ENCODE data around the gene SELL.

SELL gene

DNA sequence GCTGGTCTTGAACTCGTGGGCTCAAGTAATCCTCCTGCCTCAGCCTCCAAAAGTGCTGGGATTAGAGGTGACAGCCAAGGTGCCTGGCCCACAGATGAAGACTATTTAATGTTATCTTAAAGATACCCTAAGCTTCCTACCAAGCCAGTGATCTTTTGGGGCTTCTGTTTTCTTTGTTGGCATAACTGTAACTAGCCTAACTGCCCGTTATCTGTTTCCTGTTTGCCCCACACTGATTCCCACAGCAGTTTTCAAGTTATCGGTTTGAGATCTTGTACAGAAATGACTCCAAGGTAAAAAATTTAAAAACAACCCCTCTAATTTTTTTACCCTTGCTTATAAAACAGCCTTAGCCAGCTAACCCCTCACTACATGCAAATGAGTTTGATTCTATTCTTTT lies 12.4 kb downstream of the SELL start:
- TF ChIP-seq SIN3A (IDR thresholded peaks at IDR 0.05; ENCODE audit: borderline replicate concordance, insufficient read depth, low read length) (no peak), POLR2AphosphoS5 (IDR thresholded peaks at IDR 0.05; ENCODE audit: low read depth, low read length) (no peak), FOXP2 (optimal IDR thresholded peaks at IDR 0.05; ENCODE audit: borderline replicate concordance, extremely low read depth, extremely low read length, insufficient read depth) (no peak), TAF1 (IDR thresholded peaks at IDR 0.05; ENCODE audit: borderline replicate concordance, insufficient read depth, low read length) (no peak)
- TF ChIP-seq, protein P1, sequence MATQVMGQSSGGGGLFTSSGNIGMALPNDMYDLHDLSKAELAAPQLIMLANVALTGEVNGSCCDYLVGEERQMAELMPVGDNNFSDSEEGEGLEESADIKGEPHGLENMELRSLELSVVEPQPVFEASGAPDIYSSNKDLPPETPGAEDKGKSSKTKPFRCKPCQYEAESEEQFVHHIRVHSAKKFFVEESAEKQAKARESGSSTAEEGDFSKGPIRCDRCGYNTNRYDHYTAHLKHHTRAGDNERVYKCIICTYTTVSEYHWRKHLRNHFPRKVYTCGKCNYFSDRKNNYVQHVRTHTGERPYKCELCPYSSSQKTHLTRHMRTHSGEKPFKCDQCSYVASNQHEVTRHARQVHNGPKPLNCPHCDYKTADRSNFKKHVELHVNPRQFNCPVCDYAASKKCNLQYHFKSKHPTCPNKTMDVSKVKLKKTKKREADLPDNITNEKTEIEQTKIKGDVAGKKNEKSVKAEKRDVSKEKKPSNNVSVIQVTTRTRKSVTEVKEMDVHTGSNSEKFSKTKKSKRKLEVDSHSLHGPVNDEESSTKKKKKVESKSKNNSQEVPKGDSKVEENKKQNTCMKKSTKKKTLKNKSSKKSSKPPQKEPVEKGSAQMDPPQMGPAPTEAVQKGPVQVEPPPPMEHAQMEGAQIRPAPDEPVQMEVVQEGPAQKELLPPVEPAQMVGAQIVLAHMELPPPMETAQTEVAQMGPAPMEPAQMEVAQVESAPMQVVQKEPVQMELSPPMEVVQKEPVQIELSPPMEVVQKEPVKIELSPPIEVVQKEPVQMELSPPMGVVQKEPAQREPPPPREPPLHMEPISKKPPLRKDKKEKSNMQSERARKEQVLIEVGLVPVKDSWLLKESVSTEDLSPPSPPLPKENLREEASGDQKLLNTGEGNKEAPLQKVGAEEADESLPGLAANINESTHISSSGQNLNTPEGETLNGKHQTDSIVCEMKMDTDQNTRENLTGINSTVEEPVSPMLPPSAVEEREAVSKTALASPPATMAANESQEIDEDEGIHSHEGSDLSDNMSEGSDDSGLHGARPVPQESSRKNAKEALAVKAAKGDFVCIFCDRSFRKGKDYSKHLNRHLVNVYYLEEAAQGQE (IDR thresholded peaks at IDR 0.05; ENCODE audit: insufficient read depth in 1 of 2, low read depth in 2 of 2, low read length in 2 of 2), result no peak

DNA sequence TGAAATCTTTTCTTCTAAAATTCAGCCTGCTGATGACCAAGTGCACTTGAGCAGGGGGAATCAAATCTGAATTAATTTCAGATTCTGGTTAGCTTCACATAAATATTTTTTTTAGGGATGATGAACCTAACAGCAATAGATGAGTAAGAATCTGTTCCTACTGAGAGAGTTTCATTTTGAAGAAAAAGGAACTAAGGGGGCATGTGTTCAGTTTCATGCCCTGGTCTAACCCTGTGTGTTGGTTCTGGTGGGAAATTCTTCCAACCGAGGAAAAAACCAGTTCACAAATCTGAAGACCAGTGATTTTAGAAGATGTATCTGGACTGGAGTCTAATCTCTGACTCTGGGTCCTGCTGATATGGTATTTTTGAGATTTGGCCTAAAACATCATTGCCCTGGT lies 13.7 kb downstream of the SELL start:
- TF ChIP-seq, protein P1 (IDR thresholded peaks at IDR 0.05; ENCODE audit: insufficient read depth in 1 of 2, low read depth in 2 of 2, low read length in 2 of 2), result no peak
- no peak for TF ChIP-seq TAF1 (IDR thresholded peaks at IDR 0.05; ENCODE audit: borderline replicate concordance, insufficient read depth, low read length)
- TF ChIP-seq SIN3A (IDR thresholded peaks at IDR 0.05; ENCODE audit: borderline replicate concordance, insufficient read depth, low read length), result no peak
- no peak for TF ChIP-seq POLR2AphosphoS5 (IDR thresholded peaks at IDR 0.05; ENCODE audit: low read depth, low read length)
- TF ChIP-seq FOXP2 (optimal IDR thresholded peaks at IDR 0.05; ENCODE audit: borderline replicate concordance, extremely low read depth, extremely low read length, insufficient read depth), result no peak

DNA sequence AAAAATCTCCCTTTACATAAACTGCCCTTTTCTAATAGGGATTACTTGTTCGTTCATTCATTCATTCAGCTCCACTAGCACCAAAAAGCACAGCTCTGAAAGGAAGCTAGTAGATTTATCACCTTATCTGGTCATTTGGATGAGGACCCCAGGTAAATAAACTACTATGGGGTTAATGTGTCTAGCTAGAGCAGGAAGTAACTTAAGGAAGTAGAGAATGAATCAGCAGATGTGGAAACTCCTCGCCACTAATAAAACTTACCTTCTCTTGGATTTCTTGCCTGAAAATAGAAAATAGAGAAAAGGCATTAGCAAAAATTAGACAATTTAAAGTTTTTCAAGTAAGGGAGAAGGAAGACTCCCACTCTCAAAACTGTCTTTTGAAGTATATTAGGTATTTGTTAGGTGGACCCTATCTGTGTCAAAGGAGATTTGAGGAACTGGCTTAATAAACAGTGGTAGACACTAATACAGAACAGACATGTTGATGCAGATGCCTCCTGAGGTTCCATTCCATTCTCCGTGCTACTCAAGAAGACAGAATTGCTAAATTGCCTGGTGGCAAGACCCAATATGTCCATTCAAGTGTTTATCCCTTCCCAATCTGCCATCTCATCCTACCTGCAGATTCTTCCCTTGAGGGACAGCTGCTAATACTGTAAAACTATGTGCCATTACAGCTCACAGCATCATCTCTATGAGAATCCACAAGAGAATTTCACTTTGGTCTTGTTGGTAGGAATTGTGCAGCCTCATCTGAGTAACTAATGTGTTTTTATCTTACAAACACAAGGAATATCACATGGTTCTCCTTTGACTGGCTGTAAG lies 14.9 kb downstream of the SELL start:
- TF ChIP-seq, protein P1 (IDR thresholded peaks at IDR 0.05; ENCODE audit: insufficient read depth in 1 of 2, low read depth in 2 of 2, low read length in 2 of 2), result no peak
- TF ChIP-seq SIN3A (IDR thresholded peaks at IDR 0.05; ENCODE audit: borderline replicate concordance, insufficient read depth, low read length) (no peak), FOXP2 (optimal IDR thresholded peaks at IDR 0.05; ENCODE audit: borderline replicate concordance, extremely low read depth, extremely low read length, insufficient read depth) (no peak), POLR2AphosphoS5 (IDR thresholded peaks at IDR 0.05; ENCODE audit: low read depth, low read length) (no peak)

DNA sequence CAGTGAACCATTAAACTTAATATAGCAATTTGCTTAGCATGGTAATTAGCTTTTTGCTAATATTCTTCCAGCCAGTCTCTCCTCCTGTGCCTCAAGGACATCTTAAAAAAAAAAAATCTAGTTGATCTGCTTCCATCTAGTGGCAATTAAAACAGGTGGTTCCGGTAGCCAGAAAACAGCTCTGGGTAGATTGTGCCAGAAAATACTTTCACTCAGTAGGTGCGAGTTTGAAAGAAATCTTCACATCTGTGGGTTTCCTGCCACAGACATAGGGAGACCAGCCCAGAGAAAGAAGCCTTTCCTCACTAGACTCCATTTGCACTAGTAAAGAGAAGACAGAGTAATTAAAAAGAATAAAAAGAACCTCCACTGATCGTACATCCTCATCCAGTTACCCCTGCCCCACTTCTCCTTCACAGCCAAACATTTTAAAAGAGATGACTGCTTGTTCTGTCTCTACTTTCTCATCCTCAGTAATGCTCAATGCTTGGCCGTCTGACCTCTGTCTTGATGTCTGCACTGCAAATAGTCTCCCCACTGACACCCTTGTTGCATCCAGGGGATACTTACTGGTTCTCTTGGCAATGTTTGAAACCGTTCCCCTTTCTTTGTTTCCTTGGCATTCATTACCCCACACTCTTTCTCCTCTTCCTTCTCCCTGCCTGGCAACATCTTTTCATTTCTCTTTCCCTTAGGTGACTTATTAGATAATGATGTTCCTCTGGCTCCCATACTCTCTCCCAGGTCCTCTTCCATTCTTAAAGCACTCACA lies 16.9 kb downstream of the SELL start:
- TF ChIP-seq TAF1 (IDR thresholded peaks at IDR 0.05; ENCODE audit: borderline replicate concordance, insufficient read depth, low read length), result no peak

DNA sequence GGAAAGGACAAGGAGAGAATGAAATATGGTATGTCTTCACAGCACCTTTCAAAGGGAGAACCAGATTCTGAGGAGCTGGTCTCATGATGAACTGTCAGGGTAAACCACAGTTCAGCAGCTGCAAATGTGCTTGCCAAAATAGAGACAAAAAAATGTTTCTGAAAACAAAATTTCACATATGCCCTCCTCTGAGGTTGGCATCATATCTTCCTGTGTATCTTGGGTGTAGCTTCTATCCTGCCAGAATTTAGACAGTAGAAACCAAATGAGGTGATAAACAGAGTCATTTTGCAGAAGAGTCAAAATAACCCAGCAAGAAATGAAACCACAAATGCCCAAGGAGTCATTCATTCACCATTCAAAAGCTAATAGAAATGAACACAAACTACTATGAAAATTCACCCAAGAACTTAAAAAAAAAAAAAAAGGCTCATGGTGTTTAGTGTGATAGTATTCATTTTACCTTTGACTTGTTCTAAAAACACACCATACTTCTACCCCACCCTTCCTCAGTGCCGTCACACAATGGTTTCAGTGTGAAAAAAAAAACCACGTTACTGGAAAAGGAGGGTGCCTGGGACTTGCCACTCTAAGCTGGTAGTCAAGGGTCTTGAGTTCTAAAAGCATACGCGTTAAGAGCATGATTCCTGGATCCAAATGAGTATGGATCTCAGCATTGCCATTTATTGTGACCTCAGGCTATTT lies 18.5 kb downstream of the SELL start:
- no peak for TF ChIP-seq TAF1 (IDR thresholded peaks at IDR 0.05; ENCODE audit: borderline replicate concordance, insufficient read depth, low read length)
- no peak for TF ChIP-seq SIN3A (IDR thresholded peaks at IDR 0.05; ENCODE audit: borderline replicate concordance, insufficient read depth, low read length)
- no peak for TF ChIP-seq FOXP2 (optimal IDR thresholded peaks at IDR 0.05; ENCODE audit: borderline replicate concordance, extremely low read depth, extremely low read length, insufficient read depth)
- TF ChIP-seq POLR2AphosphoS5 (IDR thresholded peaks at IDR 0.05; ENCODE audit: low read depth, low read length), result no peak
